Measurements from ENCODE around the gene STIL. TPM values are rescaled to one million over a fixed set of nuclear protein-coding genes. Genes with fewer than 3 reads are reported as not detected.

STIL gene
- total and polyA plus RNA-seq, 2 of the 13 experiments (the other 11 are each of a cell fraction or from before 2014, with no cell fraction given), result 13.7 to 18.6 TPM

DNA sequence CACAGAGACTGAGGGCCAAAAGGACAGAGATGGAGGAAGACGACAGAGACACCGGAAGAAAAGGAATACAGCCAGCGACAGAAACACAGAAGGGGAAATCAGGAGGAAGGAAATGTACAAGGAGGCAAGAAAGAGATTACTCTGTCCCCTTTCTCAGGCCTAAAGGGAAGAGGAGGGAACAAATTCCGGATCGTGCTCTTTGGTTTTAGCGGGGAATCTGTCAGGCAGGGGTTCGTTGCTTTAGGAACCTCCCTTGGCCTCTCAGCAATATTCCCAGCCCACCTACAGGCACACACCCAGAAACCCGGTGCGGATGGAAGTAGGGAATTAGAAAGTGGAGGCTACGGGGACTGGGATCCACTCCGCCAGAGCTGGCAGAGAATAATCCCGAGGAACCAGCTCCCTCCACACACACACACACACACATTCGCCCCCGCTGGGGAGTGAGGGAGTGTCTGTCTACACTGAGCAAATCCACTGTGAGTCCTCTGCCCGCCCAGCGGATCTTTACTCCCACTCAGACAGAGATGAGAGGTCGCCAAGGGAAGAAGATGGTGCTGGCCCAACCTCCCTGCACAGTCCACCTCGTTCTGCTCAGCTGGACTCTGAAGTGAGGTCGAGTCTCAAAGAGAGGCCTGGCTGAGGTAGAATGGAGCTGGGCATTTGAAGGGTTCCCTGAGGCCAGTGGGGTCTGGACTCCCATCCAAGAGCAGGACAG is 87.7 kb downstream of the STIL start:
- ChIA-PET CTCF (ENCODE audit: low intra/inter-chr PET ratio, low total read pairs) (no interaction called here), POLR2A (no interaction called here)
- no peaks in the 10 kb centered on the region for H3K79me2 ChIP-seq (ENCODE audit: insufficient read depth, low read length)
- no peaks in the 10 kb centered on the region for H4K20me1 ChIP-seq (ENCODE audit: insufficient read depth, low read length)
- H3K4me2 ChIP-seq (ENCODE audit: low read depth, low read length), result peak overlapping the region; percentile 71
- TF ChIP-seq EZH2 (conservative IDR thresholded peaks at IDR 0.05; ENCODE audit: low read depth, low read length) (peak; percentile 86), ZNF451 (CRISPR knock-in tag; IDR thresholded peaks at IDR 0.05) (no peak), DMTF1 (CRISPR knock-in tag; IDR thresholded peaks at IDR 0.05) (no peak)
- ATAC-seq (peak; percentile 16), DNase-seq (ENCODE audit: low spot score) (no peak), FAIRE-seq (no peak)
- no TSS peak for BruUV-seq (replicated peaks)
- 14% methylated on average over 10 of the region's 19 CpGs for WGBS (ENCODE audit: low lambda C conversion rate)
- H3K27me3 ChIP-seq (ENCODE audit: control insufficient read depth in 1 of 2, insufficient read depth in 2 of 2, low read length in 2 of 2), result peaks cover 20 to 90% of the 10 kb centered on the region in 2 experiments
- in situ Hi-C loops (cut with HindIII; ENCODE audit: extremely low pct_ligation_motif_present, low pct_unique_long_range_greater_than_20kb), result no loop called here
- H3K4me3 ChIP-seq (replicated peaks in 1 of 3; ENCODE audit: insufficient read depth in 1 of 3, low read depth in 2 of 3, low read length in 3 of 3), result peak overlapping the region in 2 of 3 experiments; percentile 43 to 68; a peak in 4 of 6 replicates
- H3K4me1 ChIP-seq (ENCODE audit: insufficient read depth, low read length), result peaks cover 24% of the 10 kb centered on the region
- no peaks in the 10 kb centered on the region for H3K36me3 ChIP-seq (replicated peaks in 1 of 2; ENCODE audit: control insufficient read depth in 1 of 2, insufficient read depth in 2 of 2, low read length in 2 of 2)
- H3K27ac ChIP-seq (ENCODE audit: extremely low read length, insufficient read depth, low read length), result no peak overlapping the region
- intact Hi-C loops (cut with micrococcal nuclease; ENCODE audit: unreplicated experiment), result no loop called here
- H3K9ac ChIP-seq (ENCODE audit: insufficient read depth, low read depth, low read length), result no peak overlapping the region
- H3K9me3 ChIP-seq (ENCODE audit: low read length), result no peaks in the 10 kb centered on the region
- H2AFZ ChIP-seq (ENCODE audit: low read length), result no peak overlapping the region

GRCh38 chr1:47225430-47226100 is 88.4 kb downstream of the STIL start:
- peak overlapping the region; percentile 38 to 68 (median 43); a peak in 5 of 6 replicates for H3K4me3 ChIP-seq (replicated peaks in 1 of 3; ENCODE audit: insufficient read depth in 1 of 3, low read depth in 2 of 3, low read length in 3 of 3)
- no TSS peak for BruUV-seq (replicated peaks)
- peaks cover 20 to 88% of the 10 kb centered on the region in 2 experiments for H3K27me3 ChIP-seq (ENCODE audit: control insufficient read depth in 1 of 2, insufficient read depth in 2 of 2, low read length in 2 of 2)
- H3K79me2 ChIP-seq (ENCODE audit: insufficient read depth, low read length), result no peaks in the 10 kb centered on the region
- H2AFZ ChIP-seq (ENCODE audit: low read length), result no peak overlapping the region
- FAIRE-seq (no peak), DNase-seq (ENCODE audit: low spot score) (no peak), ATAC-seq (peak; percentile 71)
- no peaks in the 10 kb centered on the region for H3K36me3 ChIP-seq (replicated peaks in 1 of 2; ENCODE audit: control insufficient read depth in 1 of 2, insufficient read depth in 2 of 2, low read length in 2 of 2)
- no peaks in the 10 kb centered on the region for H4K20me1 ChIP-seq (ENCODE audit: insufficient read depth, low read length)
- ChIA-PET CTCF (ENCODE audit: low intra/inter-chr PET ratio, low total read pairs) (no interaction called here), POLR2A (no interaction called here)
- peaks cover 24% of the 10 kb centered on the region for H3K4me1 ChIP-seq (ENCODE audit: insufficient read depth, low read length)
- in situ Hi-C loops (cut with HindIII; ENCODE audit: extremely low pct_ligation_motif_present, low pct_unique_long_range_greater_than_20kb), result no loop called here
- H3K4me2 ChIP-seq (ENCODE audit: low read depth, low read length), result peak overlapping the region; percentile 71
- 7% methylated on average over 15 of the region's 79 CpGs for WGBS (ENCODE audit: low lambda C conversion rate)
- no peaks in the 10 kb centered on the region for H3K9me3 ChIP-seq (ENCODE audit: low read length)
- intact Hi-C loops (cut with micrococcal nuclease; ENCODE audit: unreplicated experiment), result no loop called here
- H3K9ac ChIP-seq (ENCODE audit: insufficient read depth, low read depth, low read length), result peak overlapping the region; percentile 37; the same call in 1 of the 2 replicates
- no peak overlapping the region for H3K27ac ChIP-seq (ENCODE audit: extremely low read length, insufficient read depth, low read length)
- TF ChIP-seq, protein P1, sequence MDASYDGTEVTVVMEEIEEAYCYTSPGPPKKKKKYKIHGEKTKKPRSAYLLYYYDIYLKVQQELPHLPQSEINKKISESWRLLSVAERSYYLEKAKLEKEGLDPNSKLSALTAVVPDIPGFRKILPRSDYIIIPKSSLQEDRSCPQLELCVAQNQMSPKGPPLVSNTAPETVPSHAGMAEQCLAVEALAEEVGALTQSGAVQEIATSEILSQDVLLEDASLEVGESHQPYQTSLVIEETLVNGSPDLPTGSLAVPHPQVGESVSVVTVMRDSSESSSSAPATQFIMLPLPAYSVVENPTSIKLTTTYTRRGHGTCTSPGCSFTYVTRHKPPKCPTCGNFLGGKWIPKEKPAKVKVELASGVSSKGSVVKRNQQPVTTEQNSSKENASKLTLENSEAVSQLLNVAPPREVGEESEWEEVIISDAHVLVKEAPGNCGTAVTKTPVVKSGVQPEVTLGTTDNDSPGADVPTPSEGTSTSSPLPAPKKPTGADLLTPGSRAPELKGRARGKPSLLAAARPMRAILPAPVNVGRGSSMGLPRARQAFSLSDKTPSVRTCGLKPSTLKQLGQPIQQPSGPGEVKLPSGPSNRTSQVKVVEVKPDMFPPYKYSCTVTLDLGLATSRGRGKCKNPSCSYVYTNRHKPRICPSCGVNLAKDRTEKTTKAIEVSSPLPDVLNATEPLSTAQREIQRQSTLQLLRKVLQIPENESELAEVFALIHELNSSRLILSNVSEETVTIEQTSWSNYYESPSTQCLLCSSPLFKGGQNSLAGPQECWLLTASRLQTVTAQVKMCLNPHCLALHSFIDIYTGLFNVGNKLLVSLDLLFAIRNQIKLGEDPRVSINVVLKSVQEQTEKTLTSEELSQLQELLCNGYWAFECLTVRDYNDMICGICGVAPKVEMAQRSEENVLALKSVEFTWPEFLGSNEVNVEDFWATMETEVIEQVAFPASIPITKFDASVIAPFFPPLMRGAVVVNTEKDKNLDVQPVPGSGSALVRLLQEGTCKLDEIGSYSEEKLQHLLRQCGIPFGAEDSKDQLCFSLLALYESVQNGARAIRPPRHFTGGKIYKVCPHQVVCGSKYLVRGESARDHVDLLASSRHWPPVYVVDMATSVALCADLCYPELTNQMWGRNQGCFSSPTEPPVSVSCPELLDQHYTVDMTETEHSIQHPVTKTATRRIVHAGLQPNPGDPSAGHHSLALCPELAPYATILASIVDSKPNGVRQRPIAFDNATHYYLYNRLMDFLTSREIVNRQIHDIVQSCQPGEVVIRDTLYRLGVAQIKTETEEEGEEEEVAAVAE (CRISPR knock-in tag; IDR thresholded peaks at IDR 0.05; ENCODE audit: borderline replicate concordance), result no peak
- TF ChIP-seq RAD21 (CRISPR knock-in tag; IDR thresholded peaks at IDR 0.05) (0 out of 2 replicates have a peak, but pooled peaks have one; percentile 18), ZNF280B (CRISPR knock-in tag; IDR thresholded peaks at IDR 0.05; ENCODE audit: borderline replicate concordance) (no peak)

Measured in HepG2 (cell line).